HCT116 (cell line): Measurements from ENCODE around the gene PSG5. TPM values are rescaled to one million over a fixed set of nuclear protein-coding genes. Genes with fewer than 3 reads are reported as not detected.

Source experiments
- ATAC-seq: fragments of 200-7000 bp; cut with Tn5 transposase; 2 replicates; pipeline ENCODE4 v1.9.1; 2020; ENCODE audit warnings: mild to moderate bottlenecking, moderate library complexity
- BruUV-seq: library from RNA; stranded (reverse); fragments of 400-500 nt; replicated peaks from 2 replicates; lab custom pipeline; 2021; lab: Mats Ljungman, UMichigan
- CTCF ChIA-PET: fragments of 300-600 bp; sonication (Branson Sonifier 250); formaldehyde crosslinking; loops from one replicate; lab custom pipeline; 2021; ENCODE audit warnings: antibody characterized with exemption; lab: Charles Lee
- POLR2A ChIA-PET: fragments of 300-600, 350-600 bp; sonication (Branson Sonifier 250); formaldehyde crosslinking; loops from one replicate; lab custom pipeline; 2021; ENCODE audit warnings: antibody characterized with exemption; lab: Charles Lee
- RAD21 ChIA-PET, 2 experiments: fragments of 300-600 bp; sonication (Branson Sonifier 250); formaldehyde crosslinking; loops; one replicate each; lab custom pipeline; 2023; ENCODE audit warnings: low total read pairs in 2 of 2; ENCODE audit not compliant: uncharacterized antibody in 2 of 2, unreplicated experiment in 2 of 2, low non-redundant PET in 1 of 2; lab: Charles Lee
- DNase-seq: peaks from one replicate; pipeline ENCODE4 v3.0.0-alpha.2; 2010; ENCODE audit warnings: low read depth, low spot score
- H2AFZ ChIP-seq: fragments of 200-600 bp; shearing (Covaris generic), sonication (generic); 2 replicates; pipeline ENCODE4 v1.6.1; 2017; ENCODE audit warnings: low read depth, mixed run types, mixed read lengths, antibody characterized with exemption, low read length; ENCODE audit not compliant: poor library complexity, severe bottlenecking
- H3K27ac ChIP-seq: 2 replicates; pipeline ENCODE4 v1.5.1; 2012; ENCODE audit warnings: low read depth, low read length
- H3K27me3 ChIP-seq: fragments of 200-600 bp; sonication (generic); 2 replicates; pipeline ENCODE4 v1.6.1; 2016; ENCODE audit warnings: mixed run types, low read length, mixed read lengths; ENCODE audit not compliant: insufficient read depth
- H3K36me3 ChIP-seq, 2 experiments: fragments of 200-500 bp in 1 of 2; fragments of 200-600 bp in 1 of 2; sonication (Bioruptor generic) in 1 of 2; sonication (generic) in 1 of 2; 2 replicates each; pipeline versions ENCODE4 v1.5.1 to v1.6.1; 2014 to 2016; ENCODE audit warnings: low read length in 2 of 2, inconsistent platforms in 1 of 2, mixed read lengths in 1 of 2, mixed run types in 1 of 2; ENCODE audit not compliant: insufficient read depth in 2 of 2, control insufficient read depth in 1 of 2
- H3K4me1 ChIP-seq, 2 experiments: fragments of 200-600 bp in 1 of 2; sonication (generic) in 1 of 2; 2 replicates each; pipeline versions ENCODE4 v1.5.1 to v1.6.1; 2012 to 2017; ENCODE audit warnings: low read length in 2 of 2, inconsistent platforms in 1 of 2, mild to moderate bottlenecking in 1 of 2, mixed read lengths in 1 of 2, mixed run types in 1 of 2, moderate library complexity in 1 of 2; ENCODE audit not compliant: insufficient read depth in 2 of 2, control insufficient read depth in 1 of 2
- H3K4me2 ChIP-seq: fragments of 200-600 bp; sonication (generic); 2 replicates; pipeline ENCODE4 v1.6.1; 2017; ENCODE audit warnings: mixed run types, low read length, mixed read lengths
- H3K4me3 ChIP-seq, 2 experiments: fragments of 200-600 bp in 1 of 2; sonication (generic) in 1 of 2; replicated peaks in 1 of 2; 2 replicates each; pipeline ENCODE4 v1.5.1; 2011 to 2016; ENCODE audit warnings: low read length in 2 of 2, control low read depth in 1 of 2, low read depth in 1 of 2, mild to moderate bottlenecking in 1 of 2, mixed read lengths in 1 of 2, mixed run types in 1 of 2
- H3K79me2 ChIP-seq: fragments of 200-600 bp; sonication (generic); 2 replicates; pipeline ENCODE4 v1.6.1; 2017; ENCODE audit warnings: mild to moderate bottlenecking, mixed run types, low read length, moderate library complexity, mixed read lengths; ENCODE audit not compliant: insufficient read depth
- H3K9ac ChIP-seq: fragments of 200-600 bp; sonication (generic); 2 replicates; pipeline ENCODE4 v1.6.1; 2016; ENCODE audit warnings: low read length, mixed read lengths
- H3K9me2 ChIP-seq: fragments of 200-600 bp; sonication (generic), shearing (Covaris generic); 2 replicates; pipeline ENCODE4 v1.6.1; 2017; ENCODE audit warnings: mixed run types, mild to moderate bottlenecking, moderate library complexity; ENCODE audit not compliant: insufficient read depth
- H3K9me3 ChIP-seq, 2 experiments: fragments of 200-500 bp in 1 of 2; fragments of 200-600 bp in 1 of 2; sonication (Bioruptor generic) in 1 of 2; sonication (generic) in 1 of 2; 2 replicates each; pipeline ENCODE4 v1.6.1; 2014 to 2017; ENCODE audit warnings: low read length in 2 of 2, mixed read lengths in 2 of 2, inconsistent platforms in 1 of 2, low read depth in 1 of 2, mild to moderate bottlenecking in 1 of 2, mixed run types in 1 of 2, moderate library complexity in 1 of 2; ENCODE audit not compliant: control insufficient read depth in 1 of 2, insufficient read depth in 1 of 2
- H4K20me1 ChIP-seq: fragments of 200-600 bp; sonication (generic), shearing (Covaris generic); 2 replicates; pipeline ENCODE4 v1.6.1; 2017; ENCODE audit warnings: mixed run types, mild to moderate bottlenecking, moderate library complexity; ENCODE audit not compliant: insufficient read depth
- CTCF ChIP-seq, 3 experiments: fragments of 200-600 bp in 1 of 3; sonication (generic) in 1 of 3; IDR thresholded peaks in 2 of 3; conservative IDR thresholded peaks in 1 of 3; 2 replicates each; pipeline ENCODE4 v1.5.1; 2012 to 2017; ENCODE audit warnings: low read depth in 2 of 3, low read length in 2 of 3, antibody characterized with exemption in 1 of 3, borderline replicate concordance in 1 of 3, control low read depth in 1 of 3, mild to moderate bottlenecking in 1 of 3, mixed read lengths in 1 of 3, mixed run types in 1 of 3, moderate library complexity in 1 of 3; ENCODE audit not compliant: insufficient read depth in 1 of 3
- ELF1 ChIP-seq: IDR thresholded peaks from 2 replicates; pipeline ENCODE4 v1.6.1; 2012; ENCODE audit warnings: low read depth, borderline replicate concordance
- FOSL1 ChIP-seq: IDR thresholded peaks from 2 replicates; pipeline ENCODE4 v1.6.1; 2012; ENCODE audit warnings: low read depth
- MAX ChIP-seq: IDR thresholded peaks from 2 replicates; pipeline ENCODE4 v1.6.1; 2012
- POLR2AphosphoS5 ChIP-seq: IDR thresholded peaks from 2 replicates; pipeline ENCODE4 v1.6.1; 2011; ENCODE audit warnings: mild to moderate bottlenecking, low read depth, low read length, moderate library complexity
- SIN3A ChIP-seq: IDR thresholded peaks from 2 replicates; pipeline ENCODE4 v1.6.1; 2012; ENCODE audit warnings: low read depth
- SP1 ChIP-seq: IDR thresholded peaks from 2 replicates; pipeline ENCODE4 v1.6.1; 2012; ENCODE audit warnings: low read depth
- SRF ChIP-seq: IDR thresholded peaks from 2 replicates; pipeline ENCODE4 v1.6.1; 2012; ENCODE audit warnings: low read depth
- YY1 ChIP-seq: IDR thresholded peaks from 2 replicates; pipeline ENCODE4 v1.6.1; 2011; ENCODE audit warnings: low read length, low read depth, moderate library complexity, mild to moderate bottlenecking; ENCODE audit not compliant: insufficient replicate concordance; ENCODE audit errors: extremely low read depth
- ZFX ChIP-seq: fragments of 450-650 bp; IDR thresholded peaks from 2 replicates; pipeline ENCODE4 v1.6.1; 2017
- ZNF274 ChIP-seq: fragments of 200-500 bp; sonication (Bioruptor generic); IDR thresholded peaks from 2 replicates; pipeline ENCODE4 v1.6.1; 2014; ENCODE audit warnings: mild to moderate bottlenecking, low read depth, low read length, inconsistent platforms
- intact Hi-C: fragments of 100-400 bp; cut with micrococcal nuclease; formaldehyde crosslinking; loops from 2 replicates; pipeline ENCODE4 v1.10.0; 2022
- total RNA-seq: library from RNA; stranded (reverse); gene quantifications from one replicate; pipeline ENCODE4 v1.2.1, GENCODE V29; 2021; ENCODE audit not compliant: unreplicated experiment
- TF ChIP-seq, protein P1 (sequence below): IDR thresholded peaks from 2 replicates; pipeline ENCODE4 v1.6.1; 2011; ENCODE audit warnings: mild to moderate bottlenecking, low read length, moderate library complexity; ENCODE audit not compliant: insufficient replicate concordance; ENCODE audit errors: extremely low read depth

PSG5 gene
- total RNA-seq, 1 experiment from 2014 or later, result not detected

DNA sequence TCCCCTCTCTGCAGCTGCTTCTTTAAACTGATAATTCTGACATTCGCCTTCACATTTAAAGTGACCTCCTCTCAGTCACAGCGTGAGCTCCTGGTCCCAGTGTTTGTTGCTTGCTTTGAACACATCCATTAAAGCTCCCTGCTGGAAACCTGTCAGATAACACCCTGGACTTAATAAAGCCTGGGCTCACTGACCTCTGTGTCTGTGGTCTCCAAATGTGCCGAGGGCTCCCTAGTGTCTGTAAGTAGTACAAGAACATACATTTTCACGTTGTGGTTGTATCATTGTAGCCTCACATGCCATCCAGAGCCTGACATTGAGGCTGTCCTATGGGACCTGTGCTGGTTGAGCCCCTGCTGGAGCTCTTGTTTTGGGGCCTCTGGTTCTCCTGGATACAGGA, 21.7 kb upstream of the PSG5 start:
- ChIA-PET CTCF (interaction anchor here (1.3 kb wide), 1 partner anchor 106 kb away, joined by 3 read pairs; no protein-coding TSS in a partner anchor), POLR2A (no interaction called here), RAD21 (no interaction called here)
- H3K9ac ChIP-seq, result no peak overlapping the region
- intact Hi-C loops, result loop anchor here (5.0 kb wide), 1 partner anchor 106 kb away; no protein-coding TSS in a partner anchor
- H3K9me2 ChIP-seq, result no peaks in the 10 kb centered on the region
- H4K20me1 ChIP-seq, result no peaks in the 10 kb centered on the region
- H3K4me2 ChIP-seq, result no peak overlapping the region
- TF ChIP-seq, protein P1, sequence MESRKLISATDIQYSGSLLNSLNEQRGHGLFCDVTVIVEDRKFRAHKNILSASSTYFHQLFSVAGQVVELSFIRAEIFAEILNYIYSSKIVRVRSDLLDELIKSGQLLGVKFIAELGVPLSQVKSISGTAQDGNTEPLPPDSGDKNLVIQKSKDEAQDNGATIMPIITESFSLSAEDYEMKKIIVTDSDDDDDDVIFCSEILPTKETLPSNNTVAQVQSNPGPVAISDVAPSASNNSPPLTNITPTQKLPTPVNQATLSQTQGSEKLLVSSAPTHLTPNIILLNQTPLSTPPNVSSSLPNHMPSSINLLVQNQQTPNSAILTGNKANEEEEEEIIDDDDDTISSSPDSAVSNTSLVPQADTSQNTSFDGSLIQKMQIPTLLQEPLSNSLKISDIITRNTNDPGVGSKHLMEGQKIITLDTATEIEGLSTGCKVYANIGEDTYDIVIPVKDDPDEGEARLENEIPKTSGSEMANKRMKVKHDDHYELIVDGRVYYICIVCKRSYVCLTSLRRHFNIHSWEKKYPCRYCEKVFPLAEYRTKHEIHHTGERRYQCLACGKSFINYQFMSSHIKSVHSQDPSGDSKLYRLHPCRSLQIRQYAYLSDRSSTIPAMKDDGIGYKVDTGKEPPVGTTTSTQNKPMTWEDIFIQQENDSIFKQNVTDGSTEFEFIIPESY, result no peak
- TF ChIP-seq POLR2AphosphoS5 (no peak), ZNF274 (no peak), YY1 (no peak), MAX (no peak), CTCF (IDR thresholded peaks at IDR 0.05 in 2 of 3, conservative IDR thresholded peaks at IDR 0.05 in 1 of 3; ENCODE audit: borderline replicate concordance in 1 of 3, insufficient read depth in 1 of 3, low read depth in 2 of 3, low read length in 2 of 3) (no peak), SP1 (no peak), FOSL1 (no peak), ELF1 (no peak), ZFX (no peak), SIN3A (no peak), SRF (no peak)
- no peaks in the 10 kb centered on the region for H3K9me3 ChIP-seq
- ATAC-seq (no peak), DNase-seq (no peak)
- H3K79me2 ChIP-seq, result no peaks in the 10 kb centered on the region
- no peak overlapping the region for H3K27ac ChIP-seq
- BruUV-seq, result no TSS peak
- H3K4me3 ChIP-seq, result no peak overlapping the region
- H3K36me3 ChIP-seq, result no peaks in the 10 kb centered on the region
- no peaks in the 10 kb centered on the region for H3K4me1 ChIP-seq
- H3K27me3 ChIP-seq, result no peaks in the 10 kb centered on the region
- no peak overlapping the region for H2AFZ ChIP-seq
